ENCODE data around the gene KCNAB1.
"Not testable (repeated sequence)": the region's sequence is repeated elsewhere in the genome, so short reads cannot be mapped to it uniquely, and the experiment has no call there.

The KCNAB1 gene

DNA sequence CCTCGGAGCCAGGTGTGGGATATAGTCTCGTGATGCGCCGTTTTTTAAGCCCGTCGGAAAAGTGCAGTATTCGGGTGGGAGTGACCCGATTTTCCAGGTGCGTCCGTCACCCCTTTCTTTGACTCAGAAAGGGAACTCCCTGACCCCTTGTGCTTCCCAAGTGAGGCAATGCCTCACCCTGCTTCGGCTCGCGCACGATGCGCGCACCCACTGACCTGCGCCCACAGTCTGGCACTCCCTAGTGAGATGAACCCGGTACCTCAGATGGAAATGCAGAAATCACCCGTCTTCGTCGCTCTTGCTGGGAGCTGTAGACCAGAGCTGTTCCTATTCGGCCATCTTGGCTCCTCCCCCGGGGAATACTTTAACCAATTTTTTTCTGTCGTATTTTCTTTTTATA lies 164.3 kb downstream of the KCNAB1 start:
- DNase-seq = not testable (repeated sequence)

DNA sequence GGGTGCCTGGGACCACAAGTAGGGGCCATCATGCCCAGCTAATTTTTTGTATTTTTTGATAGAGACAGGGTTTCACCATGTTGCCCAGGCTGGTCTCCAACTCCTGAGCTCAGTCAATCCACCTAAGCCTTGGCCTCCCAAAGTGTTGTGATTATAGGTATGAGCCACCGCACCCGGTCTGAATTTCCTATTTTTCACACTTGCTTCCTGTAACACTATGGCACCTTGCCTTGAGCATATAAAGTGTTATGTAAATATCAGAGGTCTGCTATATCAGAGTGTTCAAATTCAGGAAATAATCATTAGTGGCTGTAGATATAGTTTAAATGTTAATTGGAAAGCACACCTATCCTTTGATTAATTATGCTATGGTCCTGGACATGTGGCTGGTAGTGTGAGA lies 165.2 kb downstream of the KCNAB1 start:
- DNase-seq = no peak

DNA sequence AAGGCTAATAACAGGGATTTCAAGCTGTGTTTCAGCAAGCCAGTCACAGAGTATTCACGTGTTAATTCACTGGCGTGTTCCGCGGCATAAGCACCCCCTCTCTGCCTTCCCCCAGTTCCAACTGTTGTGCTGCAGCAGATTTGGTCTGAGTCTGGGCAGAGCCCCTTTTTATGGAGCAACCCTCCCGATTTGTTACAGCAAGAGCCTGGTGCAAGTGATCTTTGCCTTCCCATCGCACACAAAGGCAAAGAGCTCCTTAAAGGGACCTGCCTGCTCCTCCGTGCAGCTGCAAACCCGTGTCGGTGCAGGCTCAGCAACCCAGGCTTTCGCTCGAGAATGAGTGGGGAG lies 170.5 kb downstream of the KCNAB1 start:
- DNase-seq = no peak

DNA sequence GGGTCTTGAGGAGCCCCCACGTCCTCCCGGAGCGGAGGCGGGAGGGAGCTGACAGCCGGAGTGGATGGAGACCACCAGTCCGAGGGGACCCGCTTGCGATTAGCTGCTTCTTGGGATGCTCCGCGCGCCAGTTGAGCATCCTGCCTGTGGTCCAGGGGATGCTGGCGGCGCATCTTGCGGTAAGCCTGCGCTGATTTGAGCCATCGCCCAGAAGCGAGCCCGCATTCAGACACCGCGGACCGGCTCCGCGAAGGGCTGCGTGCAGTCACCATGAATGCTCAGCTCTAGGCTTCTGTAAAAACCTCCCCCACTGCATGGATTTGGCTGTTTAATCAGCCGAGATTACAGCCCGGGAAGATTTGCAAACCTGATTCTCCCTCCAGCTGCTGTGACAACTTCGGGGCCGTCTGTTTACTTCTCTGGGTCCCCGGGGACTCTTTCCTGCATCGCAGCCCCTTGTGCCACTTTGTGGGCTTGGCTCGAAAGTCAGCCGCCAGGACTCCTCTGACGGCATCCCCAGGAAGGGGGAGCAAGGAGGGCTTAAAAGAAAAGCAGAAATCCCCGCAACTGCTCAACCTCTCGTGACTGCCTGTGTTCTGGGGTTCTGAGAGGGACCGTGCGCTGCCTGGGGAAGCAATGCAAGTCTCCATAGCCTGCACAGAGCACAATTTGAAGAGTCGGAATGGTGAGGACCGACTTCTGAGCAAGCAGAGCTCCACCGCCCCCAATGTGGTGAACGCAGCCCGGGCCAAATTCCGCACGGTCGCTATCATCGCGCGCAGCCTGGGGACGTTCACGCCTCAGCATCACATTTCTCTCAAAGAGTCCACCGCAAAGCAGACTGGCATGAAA lies 171.1 kb downstream of the KCNAB1 start:
- DNase-seq = peak; percentile 25

DNA sequence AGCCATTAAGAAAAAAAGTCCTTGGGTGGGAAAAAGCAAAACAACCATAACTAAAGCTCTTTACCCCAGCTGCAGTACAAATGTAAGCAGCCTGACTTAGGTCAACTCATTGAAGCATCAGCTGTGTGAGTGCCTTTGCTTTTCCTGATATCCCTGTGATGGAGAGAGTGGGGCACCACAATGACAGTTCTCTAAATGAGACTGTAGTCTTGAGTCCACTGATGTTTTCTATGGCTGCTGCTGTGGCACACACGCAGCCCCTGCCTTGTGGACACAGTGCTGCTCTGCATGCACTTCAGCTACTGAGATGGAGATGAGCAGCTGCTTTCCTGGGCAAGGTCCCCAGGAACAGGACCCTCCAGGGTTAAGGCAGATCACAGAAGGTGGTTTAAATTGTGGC lies 173.2 kb downstream of the KCNAB1 start:
- DNase-seq = no peak

DNA sequence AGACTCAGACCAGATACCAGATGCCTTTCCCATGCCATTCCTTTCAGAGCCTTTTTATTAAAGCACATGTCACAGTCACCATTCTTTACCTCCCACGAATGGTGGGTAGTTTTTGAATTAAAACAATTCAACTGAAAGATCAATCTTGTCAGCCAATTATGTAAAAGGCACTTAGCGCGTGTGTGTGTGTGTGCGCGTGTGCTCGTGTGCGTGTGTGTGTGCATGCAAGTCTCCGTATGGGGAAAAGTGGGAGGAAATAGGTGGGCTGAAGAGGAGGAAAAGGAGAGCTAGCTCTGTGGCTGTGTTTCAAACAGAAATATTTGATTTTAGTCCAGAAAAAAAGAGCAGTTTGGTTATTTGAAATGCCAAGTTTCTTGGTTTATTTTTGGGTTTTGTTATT lies 177.2 kb downstream of the KCNAB1 start:
- no peak for DNase-seq

DNA sequence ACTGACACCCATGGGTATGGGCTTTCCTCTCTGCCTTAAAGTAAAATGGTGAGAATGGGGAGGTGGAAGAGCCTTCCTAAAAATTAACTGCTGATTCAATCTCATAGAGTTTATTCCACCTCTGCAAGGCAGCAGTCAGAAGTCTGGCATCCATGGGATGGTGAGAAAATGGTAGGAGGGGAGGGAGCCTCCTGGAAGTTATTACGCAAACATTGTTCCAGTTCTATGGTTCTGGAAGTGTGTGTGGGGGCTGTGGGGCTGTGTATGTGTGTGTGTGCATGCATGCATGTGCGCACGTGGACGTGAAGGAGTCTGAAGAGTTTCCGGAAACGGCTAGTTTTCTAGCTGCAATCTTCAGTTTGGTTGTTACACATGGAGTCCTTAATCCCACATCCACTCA lies 177.6 kb downstream of the KCNAB1 start:
- no peak for DNase-seq

DNA sequence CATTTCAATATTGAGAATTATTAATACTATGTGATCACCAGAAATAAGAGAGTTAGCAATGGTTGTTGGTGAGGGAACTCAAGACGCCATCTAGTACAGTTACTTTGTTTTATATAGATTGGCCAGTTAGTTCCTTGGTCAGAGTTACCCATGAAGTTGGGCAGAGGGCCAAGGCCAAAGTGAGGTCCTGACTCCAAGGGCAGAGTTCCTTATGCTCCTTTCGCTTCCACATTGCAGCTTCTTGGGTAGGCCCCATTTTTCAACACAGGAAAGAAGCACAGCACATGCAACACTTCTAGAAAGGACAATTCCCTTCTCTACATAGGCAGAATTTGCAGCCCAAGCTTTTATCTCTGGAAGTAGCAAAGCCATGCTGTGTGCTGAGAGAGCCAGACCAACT lies 178.6 kb downstream of the KCNAB1 start:
- no peak for DNase-seq

DNA sequence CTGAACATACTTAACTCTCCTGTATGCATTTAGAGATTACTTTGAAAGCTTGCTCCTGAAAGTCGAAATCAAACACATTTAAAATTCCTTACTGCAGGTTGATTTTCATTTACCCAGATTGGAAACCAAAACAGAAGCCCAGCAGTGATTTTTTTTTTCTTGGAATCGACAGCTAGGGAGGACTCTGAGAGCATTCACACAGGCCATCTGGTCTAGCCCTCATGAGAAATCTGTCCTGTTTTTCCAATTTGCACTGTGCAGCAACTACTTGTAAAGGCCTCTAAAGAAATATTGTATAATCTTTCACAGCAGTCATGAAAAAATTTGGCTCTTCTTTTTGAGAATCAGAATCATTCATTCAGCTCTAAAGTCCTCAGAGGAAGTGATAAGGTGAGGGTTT lies 179.2 kb downstream of the KCNAB1 start:
- DNase-seq = no peak

DNA sequence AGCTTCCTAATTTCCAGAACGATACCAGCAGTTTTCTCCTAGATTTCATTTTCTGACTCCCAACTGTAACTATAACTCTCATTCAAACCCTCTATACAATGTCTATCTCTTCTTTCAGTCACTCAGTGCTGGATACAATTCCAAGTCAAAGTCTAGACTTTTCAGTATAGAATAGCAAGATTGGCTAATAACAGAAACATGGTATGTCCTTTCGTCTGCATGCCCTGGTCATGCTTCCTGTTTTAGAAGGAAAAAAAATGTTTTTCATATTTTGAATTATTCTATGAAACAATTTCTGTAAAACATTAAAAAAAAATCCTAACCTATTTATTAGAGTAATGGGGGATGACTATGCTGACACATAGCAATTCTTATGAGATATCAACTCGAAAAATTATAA lies 180.0 kb downstream of the KCNAB1 start:
- no peak for DNase-seq

DNA sequence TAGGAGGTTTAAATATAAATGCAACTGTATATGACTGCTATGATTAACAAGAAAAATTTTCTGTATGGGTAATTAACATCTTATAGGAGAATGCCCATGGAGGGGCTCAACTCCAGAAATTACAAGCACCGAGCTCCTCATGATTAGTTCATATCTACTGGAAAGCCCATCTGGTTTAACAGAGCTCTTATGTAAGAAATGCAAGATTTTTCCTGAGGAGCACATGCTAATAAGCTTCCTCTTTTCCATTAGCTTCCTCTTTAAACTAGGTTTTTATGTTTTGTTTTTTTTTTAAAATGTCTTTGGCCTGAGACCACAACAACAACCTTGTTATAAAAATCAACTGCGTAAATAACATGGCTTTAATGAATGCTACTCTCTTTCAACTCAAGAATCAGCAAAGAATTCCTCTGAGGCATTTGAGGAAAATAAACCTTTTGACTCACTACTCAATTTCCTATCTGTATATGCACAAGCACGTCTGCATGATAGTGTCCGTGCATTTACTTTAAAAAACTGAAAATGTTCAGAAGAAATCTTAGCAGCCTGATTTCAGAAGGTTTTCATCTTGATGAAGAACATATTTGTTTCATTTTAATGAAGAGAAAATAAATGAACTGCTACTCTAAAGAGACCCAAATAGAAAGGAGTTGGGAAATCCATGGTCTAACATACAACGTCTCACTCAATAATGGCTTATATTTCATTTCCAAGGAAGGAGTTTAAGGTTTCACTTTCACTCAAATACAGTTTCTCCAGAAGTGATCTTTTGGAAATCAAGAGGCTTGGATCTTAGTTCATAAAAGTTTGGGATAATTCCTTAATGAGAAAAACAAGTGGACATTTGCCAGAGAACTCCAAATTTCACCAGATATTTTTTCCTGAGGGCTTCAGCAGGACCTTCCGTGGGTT lies 180.8 kb downstream of the KCNAB1 start:
- DNase-seq = no peak

DNA sequence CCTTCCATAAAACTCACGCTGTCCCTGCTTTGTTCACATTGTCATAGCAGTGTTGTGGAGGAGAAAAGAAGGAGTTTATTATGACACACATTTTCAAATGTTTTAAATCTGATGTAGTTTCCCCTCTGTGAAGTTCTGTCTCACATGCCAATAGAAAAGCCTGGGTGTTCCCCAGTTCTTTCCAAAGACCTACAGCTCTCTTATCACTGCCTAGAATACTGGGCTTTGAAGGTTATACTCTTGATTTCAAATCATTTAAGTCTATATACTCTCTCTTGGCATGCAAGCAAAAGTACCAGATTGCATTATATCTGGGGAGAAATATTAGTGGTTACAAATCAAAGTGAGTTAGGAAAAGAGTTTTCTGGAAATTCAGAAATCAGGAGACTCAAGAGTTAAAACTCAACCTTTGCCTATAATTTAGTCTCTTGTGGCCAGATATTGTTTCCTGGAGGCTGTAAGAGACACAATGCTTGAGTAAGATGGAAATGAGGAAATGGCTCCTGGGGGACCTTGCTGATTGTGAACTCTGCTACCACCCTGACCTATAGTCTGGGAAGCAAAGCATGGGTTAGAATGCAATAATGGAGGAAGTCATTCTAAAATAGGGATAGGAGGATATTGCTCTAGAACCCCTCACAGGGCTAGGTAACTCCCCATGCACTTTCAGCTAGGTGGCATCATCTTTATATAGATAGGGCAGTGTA lies 182.8 kb downstream of the KCNAB1 start:
- DNase-seq = no peak

DNA sequence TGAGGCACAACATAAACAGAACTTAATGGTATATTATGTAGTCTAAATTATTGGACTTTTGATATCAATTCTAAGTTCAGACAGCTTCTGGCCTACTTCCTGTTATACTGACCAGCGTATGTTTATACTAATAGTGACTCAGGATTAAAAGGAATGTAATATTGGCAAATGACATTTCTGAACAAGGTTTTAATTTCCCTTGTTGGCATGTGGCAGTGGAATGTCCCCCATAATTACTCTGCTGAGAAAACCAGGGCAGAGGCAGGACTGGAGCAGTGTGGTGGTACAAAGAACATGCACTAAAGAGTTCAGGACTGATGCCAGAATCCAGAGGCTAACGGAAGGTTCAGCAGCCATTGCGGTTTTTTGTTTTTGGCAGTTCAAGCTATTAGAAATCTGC lies 184.0 kb downstream of the KCNAB1 start:
- peak; percentile 80 for DNase-seq

DNA sequence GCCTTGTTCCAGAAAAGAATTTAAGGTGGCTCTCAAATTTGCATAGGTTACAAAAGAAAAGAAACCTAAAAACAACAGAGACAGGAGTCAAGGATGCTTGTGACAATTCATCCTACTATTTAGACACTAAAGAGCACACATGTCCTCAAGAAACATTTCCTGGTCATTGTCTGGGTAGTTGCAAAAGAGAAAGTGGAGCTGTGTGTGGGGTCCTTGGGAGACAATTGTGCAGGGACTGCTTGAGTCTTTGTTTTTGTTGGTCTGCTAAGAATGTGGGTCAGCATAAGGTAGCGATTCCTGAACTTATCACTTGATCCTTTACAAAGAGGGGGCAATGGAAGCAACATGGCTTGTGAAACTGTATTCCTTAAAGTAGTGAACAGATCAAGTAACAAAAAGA lies 185.3 kb downstream of the KCNAB1 start:
- DNase-seq = no peak

DNA sequence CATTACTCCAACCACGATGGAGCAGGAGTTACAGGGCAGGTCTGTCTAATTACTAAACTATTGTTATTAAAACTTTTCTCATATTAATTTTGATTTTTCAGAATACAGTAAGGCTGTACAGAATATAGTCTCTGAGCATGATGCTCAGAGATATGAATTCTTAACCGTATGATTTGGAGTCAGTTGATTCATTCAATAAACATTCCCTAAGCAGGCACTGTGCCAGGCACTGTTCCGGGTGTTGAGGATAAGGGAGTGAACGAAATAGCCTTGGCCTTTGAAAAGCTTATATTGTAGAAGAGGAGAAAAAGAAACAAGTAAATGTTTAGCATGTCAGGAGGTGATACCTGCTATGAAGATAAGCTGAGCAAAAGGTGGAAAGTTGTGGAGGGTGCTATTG lies 187.3 kb downstream of the KCNAB1 start:
- peak; percentile 88 for DNase-seq

DNA sequence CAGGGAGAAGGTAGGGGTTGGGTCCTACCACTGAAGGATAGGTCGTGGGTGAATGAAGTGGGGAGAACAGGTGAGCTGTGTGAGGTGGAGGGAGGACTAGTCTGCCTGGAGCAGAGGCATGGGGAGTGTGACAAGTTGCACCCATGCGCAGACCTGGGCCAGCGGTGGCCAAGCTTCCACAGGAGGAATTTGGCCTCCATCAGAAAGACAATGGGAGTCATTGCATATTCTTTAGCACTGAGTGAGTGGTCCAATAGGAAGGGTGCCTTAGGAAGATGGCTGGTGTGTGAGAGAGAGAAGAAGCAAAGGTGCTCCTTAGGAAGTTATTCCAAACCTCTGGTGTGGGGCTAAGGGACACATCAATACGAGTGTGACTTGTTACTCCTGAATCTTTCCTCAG lies 191.1 kb downstream of the KCNAB1 start:
- no peak for DNase-seq

DNA sequence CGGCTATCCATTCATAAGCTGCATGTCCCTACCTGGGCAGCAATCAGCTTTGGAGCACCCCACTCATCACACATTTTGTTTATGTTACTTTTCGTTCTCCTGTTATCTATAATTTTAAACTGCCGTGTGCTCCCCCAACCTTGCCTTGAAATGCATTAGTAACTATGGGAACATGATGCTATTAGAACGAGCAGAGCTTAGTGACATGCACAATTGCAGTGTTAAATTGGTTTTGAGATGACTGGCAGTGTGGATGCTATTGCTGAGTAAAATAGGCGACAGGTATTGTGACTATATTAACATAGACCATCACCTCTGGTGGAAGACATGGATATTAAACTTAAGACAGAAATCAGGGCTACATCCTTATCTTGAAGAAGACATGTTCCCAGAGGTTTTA lies 191.6 kb downstream of the KCNAB1 start:
- no peak for DNase-seq

DNA sequence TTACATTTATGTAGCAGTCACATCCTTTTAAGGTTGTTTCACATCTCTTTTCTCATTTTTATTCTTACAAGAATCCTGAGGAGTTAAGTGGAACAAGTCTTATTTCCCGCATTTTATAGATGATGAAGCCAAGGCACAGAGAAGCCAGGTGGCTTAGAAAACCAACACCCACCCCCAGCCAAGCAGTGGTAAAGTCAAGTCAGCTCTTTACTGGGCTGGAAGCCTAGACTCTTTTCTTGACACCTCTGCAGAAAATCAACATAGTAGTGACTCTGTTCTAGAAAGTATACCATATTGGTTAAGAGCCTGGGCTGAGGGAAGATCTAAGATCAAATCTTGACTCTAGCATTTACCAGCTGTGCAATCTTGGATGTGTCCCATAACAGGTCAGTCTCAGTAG lies 195.7 kb downstream of the KCNAB1 start:
- DNase-seq = no peak

DNA sequence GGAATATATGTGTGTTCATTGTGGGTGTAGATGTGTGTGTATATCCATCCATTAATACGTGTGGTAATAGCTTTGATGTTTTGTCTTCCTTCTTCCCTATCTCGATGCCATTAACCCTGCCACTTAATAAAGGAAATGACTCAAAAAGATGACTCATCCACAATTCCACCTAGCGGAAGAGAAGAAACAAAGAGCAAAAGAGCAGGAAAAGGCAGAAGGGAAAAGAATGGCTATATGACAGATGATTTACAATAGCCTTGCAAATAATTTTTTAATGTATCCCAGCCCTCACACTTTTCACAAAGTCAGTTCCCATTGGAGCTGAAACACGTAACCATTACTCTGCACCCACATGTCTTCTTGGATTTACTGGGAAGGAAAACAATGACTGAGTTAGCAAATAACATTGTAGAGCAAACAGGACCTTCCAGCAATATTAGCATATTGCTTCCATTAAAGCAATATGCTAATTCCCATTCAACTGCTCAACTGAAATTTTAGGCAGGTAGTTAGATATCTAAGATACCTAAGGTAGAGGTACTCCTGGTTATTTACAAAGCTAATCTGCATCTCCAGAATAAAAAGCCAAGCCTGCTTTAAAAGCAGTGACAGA lies 197.2 kb downstream of the KCNAB1 start:
- peak; percentile 75 for DNase-seq

DNA sequence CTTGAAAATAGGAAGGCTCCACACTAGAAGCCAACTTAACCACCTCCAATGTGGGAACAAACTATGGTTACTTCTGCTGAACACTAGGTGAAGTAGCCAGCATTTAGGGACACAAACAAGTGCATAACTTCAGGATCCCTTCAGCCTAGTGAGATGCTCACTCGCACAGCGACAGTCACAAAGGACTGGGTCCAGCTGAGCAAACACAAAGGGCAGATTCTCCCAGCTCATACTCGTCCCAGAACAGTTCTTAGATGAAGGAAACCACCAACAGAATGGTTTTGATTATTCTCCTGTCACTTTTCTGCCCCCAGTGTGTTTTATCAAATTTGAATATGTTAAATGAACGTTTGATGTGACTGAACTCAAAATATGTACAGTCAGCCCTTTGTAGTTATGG lies 201.6 kb downstream of the KCNAB1 start:
- no peak for DNase-seq

DNA sequence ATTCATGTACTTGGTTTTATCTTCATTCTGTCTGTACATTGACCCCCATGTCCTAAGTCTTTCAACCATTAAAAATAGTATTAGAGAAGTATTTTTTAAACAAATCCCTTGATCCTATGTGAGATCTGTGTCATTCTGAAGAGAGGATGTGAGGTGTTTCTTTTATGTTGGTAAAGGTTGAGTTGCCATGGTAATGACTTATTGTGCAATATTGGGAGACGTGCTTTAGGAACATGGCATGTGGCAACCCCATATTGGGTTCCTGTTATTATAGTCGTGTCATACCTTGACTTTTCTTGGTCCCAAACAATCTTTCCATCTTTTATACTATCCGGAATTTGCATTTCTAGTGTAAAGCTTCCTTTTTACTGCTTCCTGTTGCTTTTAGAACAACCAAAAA lies 203.1 kb downstream of the KCNAB1 start:
- DNase-seq = no peak

DNA sequence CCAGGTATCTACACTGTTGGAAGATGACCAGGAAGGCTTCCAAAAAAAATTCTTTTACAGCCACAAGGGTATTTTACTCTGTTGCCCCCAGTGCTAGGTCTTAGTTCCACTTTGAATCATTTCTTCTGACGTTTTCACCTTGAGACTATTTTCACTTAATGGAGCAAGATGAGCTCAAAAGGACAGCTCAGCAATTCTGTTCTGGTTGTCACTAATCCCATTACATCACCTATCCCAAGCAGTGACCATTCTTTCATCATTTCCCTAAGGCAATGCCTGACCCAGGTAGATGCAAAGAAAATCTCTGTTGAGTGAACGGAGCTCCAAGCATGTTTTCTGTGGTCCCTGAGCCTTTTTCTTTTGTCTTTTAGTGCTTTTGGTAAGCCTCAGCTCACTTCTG lies 210.0 kb downstream of the KCNAB1 start:
- DNase-seq = no peak

DNA sequence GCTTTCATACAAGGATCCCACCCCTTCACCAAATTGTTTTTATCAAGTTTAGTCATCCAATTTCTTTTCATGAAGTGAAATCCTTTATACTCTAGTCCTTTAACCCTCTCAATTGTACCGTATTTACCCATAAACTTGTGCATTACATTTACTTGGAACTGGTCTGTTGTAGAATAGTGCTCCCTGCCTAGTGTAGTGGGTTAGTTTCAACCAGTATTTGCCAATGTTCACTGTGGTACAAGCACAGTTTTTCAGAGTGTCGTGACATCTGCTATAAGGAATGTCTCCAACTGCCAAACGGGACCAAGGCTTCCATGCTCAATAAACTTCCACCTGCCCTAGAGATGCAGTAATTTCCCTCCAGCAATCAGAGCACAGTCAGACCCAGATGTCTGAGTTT lies 211.9 kb downstream of the KCNAB1 start:
- no peak for DNase-seq
